RWPE1 (cell line): Measurements from ENCODE around the gene C19orf73.
A peak's percentile ranks its signal among the peaks of the same experiment; 100 is the strongest.

Source experiments
- CTCF ChIA-PET: fragments of 350-600 bp; sonication (Branson Sonifier 250); formaldehyde crosslinking; extraction: SDS; loops from one replicate; lab custom pipeline; 2021; lab: Yijun Ruan, JAX
- POLR2A ChIA-PET: fragments of 400-600 bp; formaldehyde crosslinking; extraction: SDS; loops from one replicate; lab custom pipeline; 2020; ENCODE audit warnings: antibody characterized with exemption; ENCODE audit not compliant: low non-redundant PET; lab: Yijun Ruan, JAX
- DNase-seq: peaks from one replicate; pipeline ENCODE4 v3.0.0; 2012; ENCODE audit warnings: low spot score
- H3K27ac ChIP-seq: fragments of 450-650 bp; 2 replicates; pipeline ENCODE4 v1.5.1; 2017
- CTCF ChIP-seq: fragments of 450-650 bp; conservative IDR thresholded peaks from 2 replicates; pipeline ENCODE4 v1.5.1; 2017; ENCODE audit warnings: low read depth, mild to moderate bottlenecking

C19orf73 gene

GRCh38 chr19:49103331-49104085 lies 15.4 kb downstream of the C19orf73 start:
- TF ChIP-seq CTCF, result no peak
- POLR2A ChIA-PET, result no interaction called here
- no peak for DNase-seq
- CTCF ChIA-PET, result no interaction called here
- H3K27ac ChIP-seq, result peak overlapping the region; percentile 40

GRCh38 chr19:49102303-49102702 lies 16.6 kb downstream of the C19orf73 start:
- TF ChIP-seq CTCF, result no peak
- ChIA-PET CTCF (no interaction called here), POLR2A (no interaction called here)
- DNase-seq, result no peak
- H3K27ac ChIP-seq, result peak overlapping the region; percentile 34

- no peak for TF ChIP-seq CTCF
- ChIA-PET POLR2A (no interaction called here), CTCF (no interaction called here)
- H3K27ac ChIP-seq, result peak overlapping the region; percentile 31
- no peak for DNase-seq
These were observed 17.8 kb downstream of the C19orf73 start for GRCh38 chr19:49101160-49101559.

GRCh38 chr19:49098795-49099194 lies 20.1 kb downstream of the C19orf73 start:
- CTCF ChIA-PET, result interaction anchor here (0.6 to 1.8 kb wide), 5 partner anchors 18 to 687 kb away, joined by 3 to 14 read pairs (median 4); no protein-coding TSS in a partner anchor

GRCh38 chr19:49097453-49098288 lies 21.3 kb downstream of the C19orf73 start:
- peak; percentile 59 for DNase-seq
- H3K27ac ChIP-seq, result peak overlapping the region; percentile 9
- peak; percentile 94 for TF ChIP-seq CTCF
- POLR2A ChIA-PET, result no interaction called here
- CTCF ChIA-PET, result interaction anchor here (0.5 to 2.3 kb wide), 24 partner anchors 9 to 879 kb away, joined by 3 to 16 read pairs (median 4); partner anchors contain the start of genes HRC, LIN7B, PPFIA3 and TRPM4

More at GRCh38 chr19:49098795-49099194, 20.1 kb downstream of the C19orf73 start:
- peak overlapping the region; percentile 9; the same call in 1 of the 2 replicates for H3K27ac ChIP-seq
- no peak for TF ChIP-seq CTCF
- POLR2A ChIA-PET, result no interaction called here
- DNase-seq, result no peak
